Activated gamma-delta T cell treated with Interleukin-2 at 50 U/mL for 16 hours (primary cell): Measurements from ENCODE around the gene SMARCE1.
A peak's percentile ranks its signal among the peaks of the same experiment; 100 is the strongest.
"Not testable (repeated sequence)": the region's sequence is repeated elsewhere in the genome, so short reads cannot be mapped to it uniquely, and the experiment has no call there.

Experiments
- DNase-seq: peaks from one replicate; pipeline ENCODE4 v3.0.0-alpha.2; 2020

Gene SMARCE1

GRCh38 chr17:40608061-40608581, 39.5 kb downstream of the SMARCE1 start:
- DNase-seq: peak; percentile 40

- peak; percentile 54 for DNase-seq
These were observed 40.0 kb downstream of the SMARCE1 start for GRCh38 chr17:40607641-40608040.

- DNase-seq: no peak
These were observed 40.9 kb downstream of the SMARCE1 start for GRCh38 chr17:40606548-40607353.

GRCh38 chr17:40605306-40605705, 42.3 kb downstream of the SMARCE1 start:
- DNase-seq: peak; percentile 58

- no peak for DNase-seq
These were observed 43.1 kb downstream of the SMARCE1 start for GRCh38 chr17:40604327-40605080.

DNA sequence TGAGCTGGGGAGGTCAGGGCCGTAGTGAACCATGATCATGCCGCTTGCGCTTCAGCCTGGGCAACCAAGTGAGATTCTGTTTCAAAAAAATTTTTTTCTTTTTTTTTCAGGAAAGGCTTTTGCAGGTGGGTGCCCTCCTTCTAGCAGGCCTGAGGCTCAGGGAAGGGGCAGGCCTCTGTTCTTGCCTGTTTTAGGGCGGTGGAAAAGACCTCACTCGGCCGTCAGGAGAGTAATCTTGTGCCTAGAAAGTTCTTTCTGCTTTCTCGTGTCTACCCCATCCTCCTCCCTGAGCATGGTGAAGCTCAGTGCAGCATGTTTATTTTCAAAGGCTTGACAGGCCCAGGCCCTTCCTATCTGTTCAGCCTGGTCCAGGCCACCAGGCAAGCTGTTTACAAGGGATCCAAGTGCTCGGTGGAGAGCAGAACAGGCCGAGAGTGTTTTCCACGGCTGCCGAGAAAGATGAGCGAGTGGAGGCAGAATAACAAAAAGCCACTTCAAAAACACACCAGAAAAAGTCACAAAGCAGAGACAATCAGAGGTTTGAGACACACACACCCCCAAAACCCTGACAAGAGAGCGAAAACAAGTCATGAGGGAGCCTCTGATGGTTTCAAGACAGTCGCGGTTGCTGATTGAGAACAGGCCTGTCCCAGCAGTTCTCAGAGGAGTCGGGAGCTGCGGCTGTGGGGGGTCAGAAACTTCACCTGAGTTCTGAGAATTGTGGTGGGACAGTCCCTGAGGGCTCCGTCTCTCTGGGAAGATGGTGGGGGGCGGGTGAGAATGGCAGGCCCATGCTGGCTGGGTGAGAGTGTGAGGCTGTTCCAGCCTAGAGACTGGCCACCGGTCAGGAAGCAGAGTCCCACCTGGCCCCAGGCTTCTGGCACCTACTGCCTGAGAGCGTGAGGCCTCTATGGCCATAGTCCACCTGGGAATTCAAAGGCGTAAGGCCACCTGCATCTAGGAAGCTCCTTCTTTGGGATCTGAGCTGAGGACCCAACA, 44.9 kb downstream of the SMARCE1 start:
- peak; percentile 54 for DNase-seq

GRCh38 chr17:40600486-40601046, 47.1 kb downstream of the SMARCE1 start:
- no peak for DNase-seq

DNA sequence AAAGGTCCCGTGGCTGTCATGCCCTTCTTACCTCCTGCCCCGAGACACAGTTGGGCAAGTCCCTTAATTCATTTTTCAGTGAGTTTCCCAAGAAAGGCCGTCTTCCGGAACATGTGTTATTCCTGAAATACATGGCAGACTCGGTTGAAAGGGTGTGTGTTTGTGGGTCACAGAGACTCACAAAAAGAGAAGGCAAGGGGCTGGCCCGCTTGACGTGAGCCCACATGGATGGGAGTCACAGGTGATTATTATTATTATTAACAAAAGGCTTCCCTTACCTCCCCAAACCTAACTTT, 48.2 kb downstream of the SMARCE1 start:
- DNase-seq: no peak

- peak; percentile 41 for DNase-seq
These were observed 48.8 kb downstream of the SMARCE1 start for GRCh38 chr17:40598619-40599467.

GRCh38 chr17:40598301-40598618, 49.4 kb downstream of the SMARCE1 start:
- no peak for DNase-seq

DNA sequence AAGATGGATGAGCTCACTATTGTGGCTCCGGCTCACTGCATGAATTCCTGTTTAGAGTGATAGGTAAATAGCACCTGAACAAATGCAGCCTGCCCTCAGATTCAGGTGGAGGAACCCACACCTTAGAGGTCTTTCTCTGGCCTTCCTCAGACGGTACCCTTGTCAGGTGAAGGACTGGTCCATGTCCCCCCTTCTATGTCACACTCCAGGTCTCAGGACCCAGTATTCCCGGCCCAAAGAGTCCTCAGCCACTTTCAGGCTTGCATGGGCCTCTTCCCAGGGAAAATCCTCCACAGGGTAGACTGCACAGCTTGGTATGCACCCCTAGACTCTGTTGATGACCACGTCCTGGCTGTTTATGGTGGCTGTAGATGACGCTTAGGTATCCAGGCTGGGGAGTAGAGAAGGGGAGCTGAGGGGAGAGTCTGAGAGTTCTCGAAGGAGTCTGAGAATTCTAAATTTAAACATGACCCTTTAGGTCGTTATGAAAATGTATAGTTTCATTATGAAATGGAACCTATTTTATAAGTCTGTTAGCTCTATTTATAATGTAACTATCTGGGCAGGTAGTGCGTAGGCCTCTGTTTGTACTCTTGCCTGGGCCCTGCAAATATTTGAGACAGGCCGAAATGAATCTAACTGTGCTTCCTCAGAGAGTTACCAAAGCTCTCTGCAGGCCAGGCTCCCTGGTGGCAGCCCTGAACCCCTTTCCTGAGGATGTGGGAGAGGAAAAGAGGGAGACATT, 49.9 kb downstream of the SMARCE1 start:
- DNase-seq: no peak

- DNase-seq: no peak
These were observed 50.5 kb downstream of the SMARCE1 start for GRCh38 chr17:40597156-40597555.

- no peak for DNase-seq
These were observed 51.2 kb downstream of the SMARCE1 start for GRCh38 chr17:40596261-40596919.

DNA sequence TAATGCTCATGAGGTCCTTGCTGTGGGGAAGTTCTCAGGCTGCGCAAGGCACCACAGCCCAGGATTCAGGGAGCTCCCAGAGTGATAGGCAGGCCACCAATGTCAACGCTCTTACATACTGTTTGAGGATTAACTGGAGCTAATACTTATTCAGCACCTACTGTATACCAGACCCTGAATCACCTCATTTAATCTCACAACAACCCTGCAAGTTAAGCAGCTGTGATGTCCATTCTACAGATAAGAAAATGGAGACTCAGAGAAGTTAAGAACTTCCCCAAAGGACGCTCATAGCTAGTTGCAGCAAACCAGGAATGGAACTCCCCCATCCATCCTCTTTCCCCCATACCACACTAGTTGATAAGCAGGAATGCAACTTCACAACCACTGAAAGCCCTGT, 56.9 kb downstream of the SMARCE1 start:
- no peak for DNase-seq

DNA sequence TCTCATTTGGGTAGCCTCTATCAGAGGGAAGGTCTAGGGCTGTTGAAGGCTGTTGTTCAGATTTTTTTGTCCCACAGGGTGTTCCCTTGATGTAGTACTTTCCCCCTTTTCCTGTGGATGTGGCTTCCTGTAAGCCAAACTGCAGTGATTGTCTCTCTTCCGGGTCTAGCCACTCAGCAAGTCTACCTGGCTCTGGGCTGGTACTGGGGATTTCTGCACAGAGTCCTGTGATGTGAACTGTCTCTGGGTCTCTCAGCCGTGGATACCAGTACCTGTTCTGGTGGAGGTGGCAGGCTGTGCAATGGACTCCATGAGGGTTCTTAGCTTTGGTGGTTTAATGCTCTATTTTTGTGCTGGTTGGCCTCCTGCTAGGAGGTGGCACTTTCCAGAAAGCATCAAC, 59.1 kb downstream of the SMARCE1 start:
- no peak for DNase-seq

DNA sequence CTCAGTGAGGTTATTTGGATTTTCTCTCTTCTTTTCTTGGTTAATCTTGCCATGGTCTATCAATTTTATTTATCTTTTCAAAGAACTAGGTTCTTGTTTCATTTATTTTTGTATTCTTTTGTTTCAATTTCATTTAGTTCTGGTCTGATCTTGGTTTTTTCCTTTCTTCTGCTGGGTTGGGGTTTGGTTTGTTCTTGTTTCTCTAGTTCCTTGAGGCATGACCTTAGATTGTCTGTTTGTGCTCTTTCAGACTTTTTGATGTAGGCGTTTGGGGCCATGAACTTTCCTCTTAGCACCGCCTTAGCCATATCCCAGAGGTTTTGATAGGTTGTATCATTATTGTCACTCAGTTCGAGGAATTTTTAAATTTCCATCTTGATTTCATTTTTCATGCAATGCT, 61.4 kb downstream of the SMARCE1 start:
- DNase-seq: not testable (repeated sequence)

GRCh38 chr17:40584950-40585349, 62.7 kb downstream of the SMARCE1 start:
- DNase-seq: not testable (repeated sequence)

- peak; percentile 76 for DNase-seq
These were observed 65.2 kb downstream of the SMARCE1 start for GRCh38 chr17:40582328-40582901.

GRCh38 chr17:40580140-40580539, 67.5 kb downstream of the SMARCE1 start:
- no peak for DNase-seq

GRCh38 chr17:40579471-40579870, 68.1 kb downstream of the SMARCE1 start:
- DNase-seq: no peak
